Activated gamma-delta T cell treated with anti-CD3 and anti-CD28 coated beads, Interleukin-2, amount 50 U/mL, for 16 hours (primary cell): ENCODE measurements around the gene SECISBP2L.
"Not testable (repeated sequence)": the region's sequence is repeated elsewhere in the genome, so short reads cannot be mapped to it uniquely, and the experiment has no call there.

Experiments used
- DNase-seq: peaks from one replicate; pipeline ENCODE4 v3.0.0-alpha.2; 2020; ENCODE audit warnings: low read depth

SECISBP2L gene, protein sequence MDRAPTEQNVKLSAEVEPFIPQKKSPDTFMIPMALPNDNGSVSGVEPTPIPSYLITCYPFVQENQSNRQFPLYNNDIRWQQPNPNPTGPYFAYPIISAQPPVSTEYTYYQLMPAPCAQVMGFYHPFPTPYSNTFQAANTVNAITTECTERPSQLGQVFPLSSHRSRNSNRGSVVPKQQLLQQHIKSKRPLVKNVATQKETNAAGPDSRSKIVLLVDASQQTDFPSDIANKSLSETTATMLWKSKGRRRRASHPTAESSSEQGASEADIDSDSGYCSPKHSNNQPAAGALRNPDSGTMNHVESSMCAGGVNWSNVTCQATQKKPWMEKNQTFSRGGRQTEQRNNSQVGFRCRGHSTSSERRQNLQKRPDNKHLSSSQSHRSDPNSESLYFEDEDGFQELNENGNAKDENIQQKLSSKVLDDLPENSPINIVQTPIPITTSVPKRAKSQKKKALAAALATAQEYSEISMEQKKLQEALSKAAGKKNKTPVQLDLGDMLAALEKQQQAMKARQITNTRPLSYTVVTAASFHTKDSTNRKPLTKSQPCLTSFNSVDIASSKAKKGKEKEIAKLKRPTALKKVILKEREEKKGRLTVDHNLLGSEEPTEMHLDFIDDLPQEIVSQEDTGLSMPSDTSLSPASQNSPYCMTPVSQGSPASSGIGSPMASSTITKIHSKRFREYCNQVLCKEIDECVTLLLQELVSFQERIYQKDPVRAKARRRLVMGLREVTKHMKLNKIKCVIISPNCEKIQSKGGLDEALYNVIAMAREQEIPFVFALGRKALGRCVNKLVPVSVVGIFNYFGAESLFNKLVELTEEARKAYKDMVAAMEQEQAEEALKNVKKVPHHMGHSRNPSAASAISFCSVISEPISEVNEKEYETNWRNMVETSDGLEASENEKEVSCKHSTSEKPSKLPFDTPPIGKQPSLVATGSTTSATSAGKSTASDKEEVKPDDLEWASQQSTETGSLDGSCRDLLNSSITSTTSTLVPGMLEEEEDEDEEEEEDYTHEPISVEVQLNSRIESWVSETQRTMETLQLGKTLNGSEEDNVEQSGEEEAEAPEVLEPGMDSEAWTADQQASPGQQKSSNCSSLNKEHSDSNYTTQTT

DNA sequence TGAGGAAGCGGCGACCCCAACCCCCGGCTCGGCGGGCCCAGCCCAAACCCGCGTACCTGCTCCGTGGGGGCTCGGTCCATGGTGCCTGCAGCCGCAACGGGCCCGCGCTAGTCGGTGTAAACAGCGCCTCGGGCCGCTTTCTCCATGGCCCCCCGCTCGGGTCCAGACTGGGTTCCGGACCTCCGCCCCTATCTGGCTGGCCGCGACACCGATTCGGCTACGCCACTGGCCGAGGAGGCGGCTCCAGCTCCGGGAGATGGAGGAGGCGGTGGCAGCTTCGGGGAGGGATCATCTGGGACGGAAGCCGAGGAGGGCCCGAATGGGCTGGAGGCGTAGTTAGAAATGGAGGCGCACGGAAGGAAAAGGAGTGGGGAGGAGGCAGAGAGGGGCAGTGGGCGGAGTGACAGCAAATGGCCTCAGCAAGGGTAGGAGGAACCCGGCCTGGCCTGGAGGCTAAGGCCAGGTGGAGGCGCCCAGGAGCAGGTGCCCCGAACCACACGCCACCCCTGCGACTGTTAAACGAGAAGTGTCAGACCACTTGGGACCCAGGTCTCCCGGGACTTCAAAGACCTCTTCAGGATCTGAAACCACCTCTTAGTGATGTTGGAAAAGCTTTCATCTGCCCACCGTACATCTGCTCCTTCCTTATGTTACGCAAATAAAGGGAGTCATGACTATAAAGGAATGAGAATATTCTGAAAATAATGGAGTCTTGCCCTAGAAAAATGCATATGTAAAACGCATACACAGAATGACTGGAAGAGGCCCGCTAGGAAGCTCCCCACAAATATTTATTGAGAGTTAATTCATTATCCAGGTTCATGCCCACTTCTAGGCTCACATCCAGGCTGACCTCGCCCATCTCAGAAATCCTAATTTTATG is at the start of gene SECISBP2L:
Gene SECISBP2L (minus strand): TSS at position 227 of the 883 bp plus-strand sequence. CDS start 147 bp downstream, at position 80.
- DNase-seq, result peak; percentile 87

DNA sequence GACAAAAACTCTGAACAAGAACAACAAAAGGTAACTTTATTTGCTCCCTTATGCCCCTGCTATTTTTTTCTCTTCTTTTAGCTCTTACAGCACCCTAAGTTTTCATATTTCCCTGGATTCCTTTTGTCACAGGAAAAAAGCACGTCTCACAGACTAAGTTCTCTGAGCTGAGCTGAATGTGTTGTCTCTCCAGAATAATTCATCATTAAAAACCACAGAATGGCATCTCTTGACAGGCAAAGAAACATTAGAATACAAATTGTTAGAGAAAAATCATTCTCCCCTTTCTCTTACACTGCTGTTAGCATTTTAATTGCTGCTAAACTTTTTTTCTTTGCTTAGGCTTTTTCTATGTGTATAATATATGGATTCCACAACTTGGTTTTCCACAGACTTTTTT is 48.7 kb upstream of the SECISBP2L start:
- DNase-seq, result no peak

DNA sequence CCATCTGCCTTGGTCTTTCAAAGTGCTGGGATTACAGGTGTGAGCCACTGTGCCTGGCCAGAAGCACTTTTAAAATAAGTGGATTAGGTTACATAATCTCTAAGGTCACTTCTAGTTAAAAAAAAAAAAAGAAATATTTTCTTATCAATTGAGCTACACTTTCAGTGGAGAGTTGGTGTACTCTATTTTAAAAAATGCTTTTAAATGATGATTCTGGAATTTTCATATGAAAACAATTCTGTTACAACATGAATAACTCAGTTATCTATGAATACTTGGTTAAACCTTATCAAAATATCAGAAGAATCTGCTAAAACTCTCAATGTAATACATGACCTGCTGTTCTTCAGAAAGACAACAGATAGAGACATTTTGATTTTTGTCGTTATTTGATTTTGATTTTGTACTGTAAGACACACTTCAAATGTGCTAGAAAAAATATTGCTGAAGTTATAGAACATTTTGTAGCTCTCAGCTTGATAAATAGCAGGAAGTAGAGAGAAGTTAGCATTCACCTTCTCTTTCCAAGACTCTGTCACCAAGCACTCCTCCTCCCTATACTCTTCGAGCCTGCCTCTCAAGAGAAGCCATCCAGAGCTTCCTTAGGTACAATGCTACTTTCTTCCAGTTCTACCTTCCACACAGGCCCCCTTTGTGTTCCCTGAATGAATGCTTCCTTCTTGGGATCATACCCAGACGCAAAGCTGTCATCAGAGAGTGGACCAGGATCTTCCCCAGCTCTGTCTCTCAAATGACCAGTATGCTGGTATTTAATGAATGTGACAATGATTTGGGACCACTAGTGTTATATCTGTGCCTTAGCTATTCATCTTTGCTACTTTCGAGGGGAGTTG is 47.2 kb upstream of the SECISBP2L start:
- DNase-seq, result no peak

DNA sequence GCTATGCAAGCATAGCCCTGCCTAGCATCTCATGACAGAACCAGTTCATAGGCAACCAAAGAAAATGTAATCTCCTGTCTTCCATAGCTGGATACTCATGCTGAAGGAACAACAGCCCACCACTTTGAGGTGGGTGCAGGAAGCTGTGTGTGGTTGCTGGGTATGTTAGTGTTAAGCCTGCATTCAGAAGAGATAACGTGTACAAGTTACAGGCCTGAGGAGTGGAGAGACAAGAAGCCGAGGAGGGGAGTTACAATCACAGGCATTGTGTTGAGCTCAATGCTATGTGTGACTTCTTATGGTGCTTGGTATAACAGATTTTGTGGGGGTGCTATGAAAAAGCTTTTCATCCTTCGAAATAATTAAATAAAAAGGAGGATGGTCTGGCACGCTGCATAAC is 42.8 kb upstream of the SECISBP2L start:
- no peak for DNase-seq

DNA sequence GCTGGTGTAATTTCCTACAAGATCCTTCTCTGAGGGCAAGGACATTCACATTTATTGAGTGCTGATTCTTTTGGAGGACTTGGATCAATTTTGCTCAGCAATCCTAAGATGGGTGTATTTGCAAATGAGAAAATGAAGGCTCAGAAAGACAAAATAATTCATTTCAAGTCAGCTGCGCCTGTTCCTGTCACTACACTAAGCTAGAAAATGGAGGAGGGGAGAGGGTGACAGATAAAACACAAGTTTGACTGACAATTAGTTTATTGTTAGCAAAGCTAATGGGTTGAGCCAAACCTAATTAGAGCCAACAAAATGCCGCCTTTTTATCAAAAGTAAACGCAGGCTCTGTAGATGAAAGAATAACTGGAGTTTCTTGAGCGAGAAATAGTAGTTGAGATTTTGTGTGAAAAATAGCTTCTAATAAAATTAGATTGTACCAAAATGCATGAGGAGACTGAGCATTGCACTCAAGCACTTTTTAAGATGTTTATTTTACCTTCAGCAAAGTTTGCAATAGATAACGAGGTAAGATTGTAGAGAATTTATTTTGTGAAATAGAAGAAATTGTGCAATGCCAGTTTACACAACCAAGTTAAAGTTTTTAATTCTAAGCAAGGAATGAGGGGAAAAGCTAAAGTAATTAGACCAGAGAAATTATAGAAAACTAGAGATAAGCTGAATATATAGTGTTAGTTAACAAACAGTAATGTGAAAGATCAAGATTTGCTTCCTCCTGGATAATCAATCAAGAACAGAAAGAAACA is 39.6 kb upstream of the SECISBP2L start:
- DNase-seq, result no peak

DNA sequence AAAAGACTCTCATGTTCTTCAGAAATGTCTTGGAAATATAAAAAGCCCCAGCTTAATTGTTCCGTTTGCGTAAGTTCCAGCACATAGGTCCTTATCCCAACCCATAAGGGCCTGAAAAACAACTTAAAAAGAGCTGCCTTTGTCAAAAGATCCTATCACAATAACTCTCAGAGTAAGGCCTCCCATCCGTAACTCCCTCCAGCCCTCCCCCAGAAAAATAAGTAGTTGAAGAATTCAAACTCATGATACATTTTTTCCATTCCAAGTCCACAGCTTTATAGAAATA is 38.0 kb upstream of the SECISBP2L start:
- DNase-seq, result no peak

DNA sequence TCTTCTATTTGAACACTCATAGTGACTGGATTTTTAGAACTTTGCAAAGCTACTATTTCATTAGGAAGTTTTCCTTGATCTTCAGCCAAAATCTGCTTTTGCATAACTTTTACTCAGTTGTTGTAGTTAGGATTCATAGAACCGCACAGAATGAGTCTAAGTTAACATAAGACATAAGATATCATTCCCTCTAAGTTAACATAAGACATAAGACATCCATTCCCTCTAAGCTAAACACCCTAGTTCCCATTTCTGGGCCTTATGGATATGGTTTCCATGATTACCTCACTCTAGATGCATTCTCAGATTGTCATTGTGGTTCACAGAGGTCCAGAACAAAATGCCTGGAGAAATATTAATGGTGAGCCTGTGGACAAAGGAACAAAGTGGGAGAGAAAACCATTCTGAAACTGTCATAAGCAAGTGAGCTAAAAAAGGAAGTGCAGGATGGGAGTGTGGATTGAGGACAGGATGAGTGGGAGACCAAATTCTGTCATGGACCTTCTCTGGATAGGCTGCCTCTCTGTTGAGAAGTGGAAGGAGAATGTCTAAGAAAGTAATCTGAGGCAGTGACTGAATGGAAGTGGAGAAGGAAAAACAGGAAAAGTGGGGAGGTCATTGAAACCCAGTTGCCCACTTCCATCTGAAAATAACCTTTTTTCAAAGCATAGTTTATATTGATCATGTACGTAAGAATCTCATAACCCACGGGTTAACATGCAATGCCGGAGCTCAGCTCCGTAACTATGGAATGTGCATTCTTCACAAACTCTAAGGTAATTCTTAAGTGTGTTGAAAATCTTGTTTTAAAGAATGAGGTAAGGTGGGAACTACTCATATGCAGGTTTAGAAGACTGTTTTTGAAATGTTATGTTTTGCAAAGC is 37.4 kb upstream of the SECISBP2L start:
- DNase-seq, result no peak

DNA sequence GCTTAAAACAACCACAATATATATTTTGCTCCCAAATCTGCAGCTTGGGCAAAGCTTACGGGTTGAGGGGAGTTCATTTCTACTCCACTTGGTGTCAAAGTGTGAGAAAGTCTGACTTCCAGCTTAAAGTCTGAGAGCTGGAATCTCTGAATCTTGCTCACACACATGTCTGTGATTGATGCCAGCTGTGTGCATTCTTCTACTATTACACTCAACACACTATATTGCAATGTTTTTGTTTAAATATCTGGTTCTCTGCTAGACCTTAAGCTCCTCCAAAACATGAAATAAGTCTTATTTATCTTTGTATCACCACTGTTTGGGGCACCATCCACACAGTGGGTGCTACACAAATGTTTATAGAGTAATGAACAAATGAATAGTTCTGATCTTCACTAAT is 36.7 kb upstream of the SECISBP2L start:
- no peak for DNase-seq

DNA sequence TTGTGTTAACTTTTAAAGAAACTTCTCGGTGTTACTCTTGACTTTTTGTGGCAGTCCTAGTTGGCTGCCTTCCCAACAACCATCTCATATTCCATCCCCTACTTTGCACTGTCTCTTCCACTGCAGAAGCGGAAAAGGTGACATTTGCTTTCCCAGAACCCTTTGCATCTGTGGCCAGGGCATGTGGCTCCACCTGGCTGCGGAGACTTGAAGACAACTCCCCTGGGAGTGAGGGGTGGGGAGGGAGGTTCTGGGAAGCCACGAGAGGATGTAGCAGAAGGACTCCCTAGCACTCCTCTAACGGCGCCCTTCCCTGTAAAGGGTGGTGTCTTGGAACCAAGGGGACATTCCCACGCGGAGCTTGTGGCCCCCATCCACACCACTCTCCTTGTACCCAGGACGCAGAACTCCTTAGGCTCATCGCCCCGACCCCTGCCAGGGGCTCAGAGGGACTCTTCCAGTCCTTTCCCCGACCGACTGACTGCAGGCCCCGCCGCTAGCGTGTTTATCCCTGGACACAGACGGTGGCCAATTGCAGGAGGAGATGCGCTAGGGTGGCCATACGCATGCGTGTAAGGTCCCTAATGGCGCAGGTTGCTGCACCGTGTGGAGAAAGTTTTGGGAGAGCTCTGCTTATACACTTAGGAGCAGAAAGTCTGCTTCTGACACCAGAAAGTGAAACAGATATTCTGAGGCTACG is 33.2 kb upstream of the SECISBP2L start:
- no peak for DNase-seq

DNA sequence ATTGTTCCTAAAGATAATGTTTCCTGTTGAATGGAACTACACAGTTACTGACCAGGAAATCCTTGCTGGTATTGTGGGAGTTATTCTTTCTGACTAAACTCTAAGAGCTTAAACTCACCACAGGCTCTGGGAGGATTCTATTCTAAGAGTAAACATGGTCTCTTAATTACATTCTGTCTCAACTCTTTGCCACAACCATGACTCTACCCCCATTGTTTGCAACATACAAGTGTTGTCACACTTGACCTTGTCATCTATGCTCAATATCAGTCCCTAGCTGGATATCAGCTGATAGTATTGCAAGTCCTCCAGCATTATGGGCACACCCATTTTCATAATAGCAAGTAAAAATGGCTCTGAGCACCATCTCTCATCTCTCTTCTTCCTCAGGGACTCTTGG is 29.6 kb upstream of the SECISBP2L start:
- no peak for DNase-seq

DNA sequence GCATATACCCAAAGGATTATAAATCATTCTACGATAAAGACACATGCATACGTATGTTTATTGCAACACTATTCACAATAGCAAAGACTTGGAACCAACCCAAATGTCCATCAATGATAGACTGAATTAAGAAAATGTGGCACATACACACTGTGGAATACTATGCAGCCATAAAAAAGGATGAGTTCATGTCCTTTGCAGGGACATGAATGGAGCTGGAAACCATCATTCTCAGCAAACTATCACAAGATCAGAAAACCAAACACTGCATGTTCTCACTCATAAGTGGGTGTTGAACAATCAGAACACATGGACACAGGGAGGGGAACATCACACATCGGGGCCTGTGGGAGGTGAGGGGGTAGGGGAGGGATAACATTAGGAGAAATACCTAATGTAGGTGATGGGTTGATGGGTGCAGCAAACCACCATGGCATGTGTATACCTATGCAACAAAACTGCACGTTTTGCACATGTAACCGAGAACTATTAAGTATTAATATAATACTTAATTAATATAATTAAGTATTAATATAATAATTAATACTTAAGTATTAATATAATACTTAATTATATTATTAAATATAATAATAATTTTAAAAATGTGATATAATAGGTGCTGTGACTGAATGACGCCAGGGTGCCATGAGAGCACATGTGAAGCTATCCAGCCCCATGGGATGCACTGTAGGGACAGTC is 28.5 kb upstream of the SECISBP2L start:
- DNase-seq, result not testable (repeated sequence)

DNA sequence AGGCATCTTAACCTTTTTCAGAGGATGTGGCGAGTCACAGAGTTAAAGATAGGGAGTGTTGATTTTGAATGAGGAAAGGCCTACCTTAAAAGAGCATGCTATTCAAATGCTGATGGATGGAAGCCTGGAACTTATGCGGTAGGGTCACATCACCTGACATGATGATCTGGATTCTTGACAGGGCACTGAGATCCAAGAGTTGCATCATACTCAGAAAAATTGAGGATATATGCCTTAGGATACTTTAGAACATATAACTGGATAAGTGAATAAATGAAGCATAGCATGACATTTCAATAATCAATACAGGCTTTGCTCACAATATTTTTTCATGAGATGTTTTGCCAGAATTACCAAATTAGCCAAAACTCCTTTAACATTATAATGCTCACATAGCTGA is 20.1 kb upstream of the SECISBP2L start:
- DNase-seq, result no peak

DNA sequence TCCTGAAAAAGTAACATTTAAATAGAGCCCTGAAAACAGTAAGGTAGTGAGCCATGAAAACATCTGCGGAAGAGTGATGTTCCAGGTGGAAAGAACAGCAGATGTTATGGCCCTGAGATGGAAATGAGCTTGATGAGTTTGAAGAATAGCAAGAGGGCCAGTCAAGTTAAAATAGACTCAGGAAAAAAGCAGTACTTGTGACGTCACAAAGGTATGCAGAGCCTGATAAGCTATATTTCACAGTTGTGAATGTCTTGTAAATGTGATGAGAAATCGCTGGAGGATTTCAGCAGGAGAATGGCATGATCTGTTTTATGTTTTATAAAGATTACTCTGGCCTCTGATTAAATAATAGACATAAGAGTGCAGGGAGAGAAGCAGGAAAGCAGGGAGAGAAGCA is 18.6 kb upstream of the SECISBP2L start:
- no peak for DNase-seq

DNA sequence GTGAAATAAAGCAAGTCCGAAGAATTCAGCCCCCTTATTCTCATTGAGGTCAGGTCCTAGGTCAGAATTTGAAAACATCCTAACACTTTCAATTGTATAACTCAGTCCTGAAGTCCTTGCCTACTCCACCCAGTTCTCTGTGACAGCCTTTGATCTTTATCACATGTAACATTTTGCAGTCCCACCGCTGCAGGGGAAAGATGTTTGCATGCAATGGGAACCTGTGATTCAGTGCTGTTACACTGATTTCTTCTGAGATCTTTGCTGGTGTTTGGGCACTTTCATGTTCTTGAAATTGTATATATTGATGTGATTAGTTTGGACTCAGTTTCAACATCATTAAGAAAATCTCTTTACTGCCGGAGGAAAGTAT is 18.0 kb upstream of the SECISBP2L start:
- no peak for DNase-seq

DNA sequence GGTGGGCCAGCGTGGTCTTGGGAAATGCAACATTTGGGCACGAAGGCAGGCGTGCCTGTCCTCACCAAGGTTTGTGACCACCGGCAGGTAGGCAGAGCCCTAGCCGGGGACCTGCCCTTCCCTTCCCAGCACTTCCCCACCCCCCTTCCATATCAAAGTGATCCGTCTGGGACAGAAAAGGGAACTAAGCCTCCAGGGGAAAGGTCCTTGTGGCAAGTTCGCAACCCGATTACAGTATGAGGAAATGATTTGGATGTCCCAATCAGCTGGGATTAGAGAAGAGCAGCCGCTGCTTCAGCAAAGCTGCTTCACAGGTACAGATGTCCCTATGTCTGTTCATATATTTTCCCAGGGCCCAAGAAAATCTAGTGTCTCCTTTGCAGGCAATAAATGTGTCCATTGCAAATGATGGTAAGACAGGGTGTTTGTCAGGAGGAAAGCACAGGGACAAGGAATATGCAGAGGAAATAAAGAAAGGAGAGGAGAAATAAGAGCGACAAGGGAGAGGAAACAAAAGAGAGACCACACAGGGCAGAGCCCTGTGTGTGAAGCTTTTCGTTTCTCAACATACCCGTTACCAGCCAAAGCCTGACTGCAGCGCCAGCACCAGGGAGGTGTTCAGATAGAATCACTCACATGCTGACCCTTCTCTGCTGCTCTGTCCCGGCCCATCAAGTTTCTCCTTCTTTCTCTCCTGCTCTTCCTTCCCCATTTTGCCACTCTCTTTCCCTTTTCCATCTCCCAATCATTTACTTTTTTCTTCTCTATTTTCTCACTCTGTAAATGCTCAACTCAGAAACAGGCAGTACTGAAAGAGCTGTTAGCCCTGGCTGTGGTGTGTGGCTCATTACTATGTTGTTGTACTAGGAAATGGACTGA is 17.4 kb upstream of the SECISBP2L start:
- DNase-seq, result no peak

DNA sequence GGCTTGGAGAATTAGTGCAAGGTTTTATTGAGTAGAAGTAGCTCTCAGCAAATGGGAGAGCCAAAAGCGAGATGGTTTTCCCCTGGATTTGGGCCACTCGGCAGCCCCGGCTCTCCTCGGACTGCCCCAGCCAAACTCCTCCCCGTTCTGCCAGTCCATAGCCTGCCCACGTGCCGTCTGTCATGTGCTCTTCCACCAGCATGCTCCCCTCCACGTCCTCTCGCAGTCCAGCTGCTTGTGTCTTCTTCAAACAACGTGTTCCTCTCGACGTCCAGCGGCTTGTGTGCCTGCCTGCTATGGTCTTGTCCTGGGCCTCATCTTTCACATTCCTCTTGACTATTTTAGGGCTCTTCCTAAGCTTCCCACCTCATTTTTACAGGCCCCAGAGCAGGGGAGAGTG is 16.7 kb upstream of the SECISBP2L start:
- DNase-seq, result no peak
